ENCODE data around the gene MAML3. TPM values are rescaled to one million over a fixed set of nuclear protein-coding genes. Genes with fewer than 3 reads are reported as not detected.

Gene MAML3
- total and polyA plus RNA-seq, 2 of the 13 experiments (the other 11 are each of a cell fraction or from before 2014, with no cell fraction given) = 0.05 to 0.13 TPM

DNA sequence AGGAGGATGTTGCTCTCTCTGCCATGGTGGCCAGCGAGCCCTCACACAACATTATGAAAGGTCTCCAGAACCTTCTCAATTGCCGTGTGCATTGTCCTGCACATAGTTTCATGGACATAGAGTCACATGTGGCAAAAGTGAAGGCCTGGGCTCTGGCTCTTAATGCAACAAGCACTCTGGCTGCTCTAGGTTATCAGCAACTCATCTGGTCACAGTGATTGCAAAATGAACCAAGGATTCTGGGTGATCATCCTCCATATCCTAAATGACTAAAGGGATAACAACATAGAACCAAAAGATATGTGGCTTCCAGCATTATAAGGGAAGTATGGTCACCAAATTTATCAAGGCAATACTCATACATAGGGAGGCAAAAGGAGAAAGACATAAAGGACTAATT lies 313.2 kb downstream of the MAML3 start:
- Histone ChIP-seq H3K4me3 (replicated peaks in 1 of 3; ENCODE audit: insufficient read depth in 1 of 3, low read depth in 2 of 3, low read length in 3 of 3) (peak overlapping the region; percentile 34 to 54 (median 39)), H3K27me3 (ENCODE audit: control insufficient read depth in 1 of 2, insufficient read depth in 2 of 2, low read length in 2 of 2) (no peaks in the 10 kb centered on the region), H3K36me3 (replicated peaks in 1 of 2; ENCODE audit: control insufficient read depth in 1 of 2, insufficient read depth in 2 of 2, low read length in 2 of 2) (no peaks in the 10 kb centered on the region), H4K20me1 (ENCODE audit: insufficient read depth, low read length) (no peaks in the 10 kb centered on the region), H3K9me3 (ENCODE audit: low read length) (no peaks in the 10 kb centered on the region), H3K9ac (ENCODE audit: insufficient read depth, low read depth, low read length) (peak overlapping the region; percentile 60), H2AFZ (ENCODE audit: low read length) (no peak overlapping the region), H3K27ac (ENCODE audit: extremely low read length, insufficient read depth, low read length) (peak overlapping the region; percentile 91), H3K4me1 (ENCODE audit: insufficient read depth, low read length) (peaks cover 82% of the 10 kb centered on the region), H3K4me2 (ENCODE audit: low read depth, low read length) (peak overlapping the region; percentile 86), H3K79me2 (ENCODE audit: insufficient read depth, low read length) (no peaks in the 10 kb centered on the region)
- TF ChIP-seq, protein P1, sequence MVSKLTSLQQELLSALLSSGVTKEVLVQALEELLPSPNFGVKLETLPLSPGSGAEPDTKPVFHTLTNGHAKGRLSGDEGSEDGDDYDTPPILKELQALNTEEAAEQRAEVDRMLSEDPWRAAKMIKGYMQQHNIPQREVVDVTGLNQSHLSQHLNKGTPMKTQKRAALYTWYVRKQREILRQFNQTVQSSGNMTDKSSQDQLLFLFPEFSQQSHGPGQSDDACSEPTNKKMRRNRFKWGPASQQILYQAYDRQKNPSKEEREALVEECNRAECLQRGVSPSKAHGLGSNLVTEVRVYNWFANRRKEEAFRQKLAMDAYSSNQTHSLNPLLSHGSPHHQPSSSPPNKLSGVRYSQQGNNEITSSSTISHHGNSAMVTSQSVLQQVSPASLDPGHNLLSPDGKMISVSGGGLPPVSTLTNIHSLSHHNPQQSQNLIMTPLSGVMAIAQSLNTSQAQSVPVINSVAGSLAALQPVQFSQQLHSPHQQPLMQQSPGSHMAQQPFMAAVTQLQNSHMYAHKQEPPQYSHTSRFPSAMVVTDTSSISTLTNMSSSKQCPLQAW (CRISPR knock-in tag; IDR thresholded peaks at IDR 0.05) = 0 out of 2 replicates have a peak, but pooled peaks have one; percentile 9
- TF ChIP-seq ZC3H13 (CRISPR knock-in tag; IDR thresholded peaks at IDR 0.05) = peak; percentile 29; the same call in 1 of the 2 replicates
- peak; percentile 52; the same call in 1 of the 2 replicates for TF ChIP-seq CEBPG (CRISPR knock-in tag; IDR thresholded peaks at IDR 0.05)
- TF ChIP-seq HOXA5 (CRISPR knock-in tag; IDR thresholded peaks at IDR 0.05) = no peak
- TF ChIP-seq, protein P2, sequence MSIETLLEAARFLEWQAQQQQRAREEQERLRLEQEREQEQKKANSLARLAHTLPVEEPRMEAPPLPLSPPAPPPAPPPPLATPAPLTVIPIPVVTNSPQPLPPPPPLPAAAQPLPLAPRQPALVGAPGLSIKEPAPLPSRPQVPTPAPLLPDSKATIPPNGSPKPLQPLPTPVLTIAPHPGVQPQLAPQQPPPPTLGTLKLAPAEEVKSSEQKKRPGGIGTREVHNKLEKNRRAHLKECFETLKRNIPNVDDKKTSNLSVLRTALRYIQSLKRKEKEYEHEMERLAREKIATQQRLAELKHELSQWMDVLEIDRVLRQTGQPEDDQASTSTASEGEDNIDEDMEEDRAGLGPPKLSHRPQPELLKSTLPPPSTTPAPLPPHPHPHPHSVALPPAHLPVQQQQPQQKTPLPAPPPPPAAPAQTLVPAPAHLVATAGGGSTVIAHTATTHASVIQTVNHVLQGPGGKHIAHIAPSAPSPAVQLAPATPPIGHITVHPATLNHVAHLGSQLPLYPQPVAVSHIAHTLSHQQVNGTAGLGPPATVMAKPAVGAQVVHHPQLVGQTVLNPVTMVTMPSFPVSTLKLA (IDR thresholded peaks at IDR 0.05) = no peak
- TF ChIP-seq, protein P3, sequence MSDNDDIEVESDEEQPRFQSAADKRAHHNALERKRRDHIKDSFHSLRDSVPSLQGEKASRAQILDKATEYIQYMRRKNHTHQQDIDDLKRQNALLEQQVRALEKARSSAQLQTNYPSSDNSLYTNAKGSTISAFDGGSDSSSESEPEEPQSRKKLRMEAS (IDR thresholded peaks at IDR 0.05) = 0 out of 2 replicates have a peak, but pooled peaks have one; percentile 12
- TF ChIP-seq ZNF143 (CRISPR knock-in tag; IDR thresholded peaks at IDR 0.05) = peak; percentile 26; the same call in 1 of the 2 replicates
- TF ChIP-seq ZFX (CRISPR knock-in tag; IDR thresholded peaks at IDR 0.05; ENCODE audit: low read depth) = peak; percentile 13; the same call in 1 of the 2 replicates
- BruUV-seq (replicated peaks) = TSS peak; percentile 75
- no peak for DNase-seq (ENCODE audit: low spot score)
- FAIRE-seq = no peak
- ChIA-PET POLR2A (interaction anchor here (0.9 to 1.3 kb wide), 3 partner anchors 16 to 183 kb away, joined by 3 to 5 read pairs (median 3); partner anchors contain the start of gene MGST2), CTCF (ENCODE audit: low intra/inter-chr PET ratio, low total read pairs) (no interaction called here)
- intact Hi-C loops (cut with micrococcal nuclease; ENCODE audit: unreplicated experiment) (loop anchor here (10.0 kb wide), 1 partner anchor 176 kb away; the partner anchor contains the start of gene MGST2), in situ Hi-C loops (cut with HindIII; ENCODE audit: extremely low pct_ligation_motif_present, low pct_unique_long_range_greater_than_20kb) (no loop called here)
- WGBS (ENCODE audit: low lambda C conversion rate) = 100% methylated on average over 1 of the region's 2 CpGs
- no peak for ATAC-seq

All from HepG2 (cell line).